ENCODE results near the gene CST9.

DNA sequence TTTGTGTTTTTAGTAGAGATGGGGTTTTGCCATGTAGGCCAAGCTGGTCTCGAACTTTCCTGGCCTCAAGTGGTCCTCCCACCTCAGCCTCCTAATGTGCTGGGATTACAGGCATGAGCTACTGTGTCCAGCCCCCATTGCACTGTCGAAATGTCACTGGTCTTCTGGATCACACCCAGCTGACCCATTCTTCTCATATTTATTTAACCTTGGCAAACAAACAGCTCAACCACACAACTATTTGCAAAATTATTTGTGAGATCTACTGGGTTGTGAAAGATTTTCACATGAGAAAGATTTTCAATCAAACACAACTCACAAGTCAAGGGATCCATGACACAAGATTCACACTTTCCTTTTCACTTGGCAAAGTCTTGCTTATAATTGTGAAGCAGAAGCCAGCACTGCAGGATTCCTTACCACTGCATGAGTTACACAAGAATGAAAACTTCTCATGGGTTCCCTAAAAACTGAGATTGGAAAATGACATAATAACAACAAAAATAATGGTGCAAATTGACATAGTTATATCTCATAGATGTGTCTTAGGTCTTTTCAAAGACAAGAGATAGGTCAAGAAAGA, 35.4 kb downstream of the CST9 start:
- TF ChIP-seq POLR2AphosphoS5 (IDR thresholded peaks at IDR 0.05): no peak
- TF ChIP-seq, protein P1, sequence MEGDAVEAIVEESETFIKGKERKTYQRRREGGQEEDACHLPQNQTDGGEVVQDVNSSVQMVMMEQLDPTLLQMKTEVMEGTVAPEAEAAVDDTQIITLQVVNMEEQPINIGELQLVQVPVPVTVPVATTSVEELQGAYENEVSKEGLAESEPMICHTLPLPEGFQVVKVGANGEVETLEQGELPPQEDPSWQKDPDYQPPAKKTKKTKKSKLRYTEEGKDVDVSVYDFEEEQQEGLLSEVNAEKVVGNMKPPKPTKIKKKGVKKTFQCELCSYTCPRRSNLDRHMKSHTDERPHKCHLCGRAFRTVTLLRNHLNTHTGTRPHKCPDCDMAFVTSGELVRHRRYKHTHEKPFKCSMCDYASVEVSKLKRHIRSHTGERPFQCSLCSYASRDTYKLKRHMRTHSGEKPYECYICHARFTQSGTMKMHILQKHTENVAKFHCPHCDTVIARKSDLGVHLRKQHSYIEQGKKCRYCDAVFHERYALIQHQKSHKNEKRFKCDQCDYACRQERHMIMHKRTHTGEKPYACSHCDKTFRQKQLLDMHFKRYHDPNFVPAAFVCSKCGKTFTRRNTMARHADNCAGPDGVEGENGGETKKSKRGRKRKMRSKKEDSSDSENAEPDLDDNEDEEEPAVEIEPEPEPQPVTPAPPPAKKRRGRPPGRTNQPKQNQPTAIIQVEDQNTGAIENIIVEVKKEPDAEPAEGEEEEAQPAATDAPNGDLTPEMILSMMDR (IDR thresholded peaks at IDR 0.05): no peak
- TF ChIP-seq POLR2A (IDR thresholded peaks at IDR 0.05): no peak
